SK-N-SH treated with all-trans-retinoic acid at 6 μM for 48 hours (cell line): ENCODE results near the gene ADRB1.

ENCODE experiments used
- ATAC-seq: fragments of 200-7000 bp; cut with Tn5 transposase; 3 replicates; pipeline ENCODE4 v1.9.1; 2020; ENCODE audit warnings: mild to moderate bottlenecking, moderate library complexity
- ARNTL ChIP-seq: fragments of 450-650 bp; formaldehyde crosslinking; IDR thresholded peaks from 2 replicates; pipeline ENCODE4 v1.5.0; 2020; ENCODE audit warnings: low read depth, mild to moderate bottlenecking, moderate library complexity, borderline replicate concordance
- BACH2 ChIP-seq: fragments of 250-450 bp; sonication (Bioruptor Pico); IDR thresholded peaks from 2 replicates; pipeline ENCODE4 v1.9.0; 2021; ENCODE audit warnings: mild to moderate bottlenecking, borderline replicate concordance
- CSDC2 ChIP-seq: fragments of 250-450 bp; sonication (Bioruptor Pico); IDR thresholded peaks from 2 replicates; pipeline ENCODE4 v1.5.0; 2020; ENCODE audit warnings: mild to moderate bottlenecking, moderate library complexity
- CSRNP3 ChIP-seq: fragments of 250-450 bp; sonication (Bioruptor Pico); IDR thresholded peaks from 2 replicates; pipeline ENCODE4 v1.5.1; 2021; ENCODE audit warnings: mild to moderate bottlenecking, moderate library complexity
- ESRRG ChIP-seq: fragments of 250-450 bp; sonication (Bioruptor Pico); IDR thresholded peaks from 2 replicates; pipeline ENCODE4 v1.6.1; 2021; ENCODE audit warnings: mild to moderate bottlenecking
- GLIS3 ChIP-seq: fragments of 250-450 bp; sonication (Bioruptor Pico); IDR thresholded peaks from 2 replicates; pipeline ENCODE4 v1.5.0; 2020; ENCODE audit warnings: mild to moderate bottlenecking, moderate library complexity
- ISL1 ChIP-seq: fragments of 250-450 bp; sonication (Bioruptor Pico); IDR thresholded peaks from 2 replicates; pipeline ENCODE4 v2.1.2; 2022; ENCODE audit warnings: mild to moderate bottlenecking, moderate library complexity
- OSR1 ChIP-seq: fragments of 250-450 bp; sonication (Bioruptor Pico); IDR thresholded peaks from 2 replicates; pipeline ENCODE4 v1.8.0; 2022; ENCODE audit warnings: moderate library complexity, mild to moderate bottlenecking, inconsistent platforms
- PPARA ChIP-seq: fragments of 250-450 bp; sonication (Bioruptor Pico); IDR thresholded peaks from 2 replicates; pipeline ENCODE4 v1.5.0; 2020; ENCODE audit warnings: mild to moderate bottlenecking, borderline replicate concordance
- SNAI2 ChIP-seq: fragments of 250-450 bp; sonication (Bioruptor Pico); IDR thresholded peaks from 2 replicates; pipeline ENCODE4 v1.5.0; 2020; ENCODE audit warnings: mild to moderate bottlenecking, moderate library complexity
- TCF4 ChIP-seq: fragments of 250-450 bp; sonication (Bioruptor Pico); IDR thresholded peaks from 2 replicates; pipeline ENCODE4 v1.8.0; 2021; ENCODE audit warnings: mild to moderate bottlenecking, moderate library complexity, borderline replicate concordance
- TOX ChIP-seq: fragments of 250-450 bp; sonication (Bioruptor Pico); IDR thresholded peaks from 2 replicates; pipeline ENCODE4 v1.8.0; 2021; ENCODE audit warnings: mild to moderate bottlenecking, moderate library complexity, borderline replicate concordance
- TSHZ2 ChIP-seq: fragments of 250-450 bp; sonication (Bioruptor Pico); IDR thresholded peaks from 2 replicates; pipeline ENCODE4 v1.5.0; 2020; ENCODE audit warnings: mild to moderate bottlenecking, moderate library complexity
- ZC3H10 ChIP-seq: fragments of 250-450 bp; sonication (Bioruptor Pico); IDR thresholded peaks from 2 replicates; pipeline ENCODE4 v1.5.1; 2021; ENCODE audit warnings: mild to moderate bottlenecking, moderate library complexity
- ZFP3 ChIP-seq: fragments of 250-450 bp; sonication (Bioruptor Pico); IDR thresholded peaks from 2 replicates; pipeline ENCODE4 v1.5.0; 2020; ENCODE audit warnings: mild to moderate bottlenecking, moderate library complexity
- ZFP30 ChIP-seq: fragments of 450-650 bp; formaldehyde crosslinking; IDR thresholded peaks from 2 replicates; pipeline ENCODE4 v1.5.0; 2022; ENCODE audit warnings: mild to moderate bottlenecking, moderate library complexity
- ZNF565 ChIP-seq: fragments of 450-650 bp; formaldehyde crosslinking; conservative IDR thresholded peaks from 2 replicates; pipeline ENCODE4 v1.5.0; 2020; ENCODE audit warnings: low read depth, mild to moderate bottlenecking, moderate library complexity
- ZNF70 ChIP-seq: fragments of 450-650 bp; formaldehyde crosslinking; IDR thresholded peaks from 2 replicates; pipeline ENCODE4 v1.5.0; 2020; ENCODE audit warnings: mild to moderate bottlenecking, moderate library complexity
- ZNF8 ChIP-seq: fragments of 450-650 bp; formaldehyde crosslinking; IDR thresholded peaks from 2 replicates; pipeline ENCODE4 v1.5.0; 2020; ENCODE audit warnings: mild to moderate bottlenecking, moderate library complexity
- TF ChIP-seq, protein P1 (sequence below): fragments of 250-450 bp; sonication (Bioruptor Pico); IDR thresholded peaks from 2 replicates; pipeline ENCODE4 v1.5.1; 2020; ENCODE audit warnings: low read depth, mild to moderate bottlenecking, moderate library complexity
- TF ChIP-seq, protein P2 (sequence below): fragments of 250-450 bp; sonication (Bioruptor Pico); IDR thresholded peaks from 2 replicates; pipeline ENCODE4 v1.8.0; 2020; ENCODE audit warnings: mild to moderate bottlenecking, moderate library complexity, borderline replicate concordance
- TF ChIP-seq, protein P3 (sequence below): fragments of 250-450 bp; sonication (Bioruptor Pico); IDR thresholded peaks from 2 replicates; pipeline ENCODE4 v1.8.0; 2021; ENCODE audit warnings: low read depth, mild to moderate bottlenecking, moderate library complexity, borderline replicate concordance

ADRB1 gene

GRCh38 chr10:114077347-114077746 lies 33.7 kb downstream of the ADRB1 start:
- ATAC-seq = no peak
- no peak for TF ChIP-seq ISL1 (CRISPR knock-in tag)
- TF ChIP-seq ZNF565 (CRISPR knock-in tag) = no peak
- TF ChIP-seq ZFP3 (CRISPR knock-in tag) = no peak
- TF ChIP-seq SNAI2 = no peak
- TF ChIP-seq TCF4 = no peak
- TF ChIP-seq ZNF8 (CRISPR knock-in tag) = no peak
- no peak for TF ChIP-seq CSDC2 (CRISPR knock-in tag)

DNA sequence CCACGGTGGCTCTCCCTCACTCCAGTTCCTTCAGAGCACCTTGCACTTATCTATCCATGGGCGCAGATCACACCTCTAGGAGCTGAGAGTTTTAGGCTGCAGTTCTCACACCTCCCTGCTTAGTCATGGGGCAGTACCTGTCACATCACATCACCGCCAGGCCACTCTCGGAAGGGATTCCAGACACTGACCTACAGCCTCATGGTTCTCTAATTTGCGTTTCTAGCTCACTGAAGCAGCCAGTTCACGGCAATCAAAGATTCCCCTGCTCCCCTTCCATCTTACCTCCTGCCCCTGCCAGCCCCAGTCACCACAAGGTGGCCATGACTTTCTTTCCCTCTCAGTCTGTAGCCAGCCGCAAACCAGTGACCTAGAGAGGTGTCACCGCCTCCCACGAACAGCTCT lies 34.2 kb downstream of the ADRB1 start:
- ATAC-seq = no peak
- TF ChIP-seq ZC3H10 (CRISPR knock-in tag) (no peak), ISL1 (CRISPR knock-in tag) (no peak), TOX (CRISPR knock-in tag) (no peak), ZNF565 (CRISPR knock-in tag) (no peak), SNAI2 (no peak), ARNTL (CRISPR knock-in tag) (no peak), CSRNP3 (CRISPR knock-in tag) (no peak), ZNF8 (CRISPR knock-in tag) (no peak), BACH2 (CRISPR knock-in tag) (no peak), TSHZ2 (no peak), ZFP30 (CRISPR knock-in tag) (no peak), OSR1 (CRISPR knock-in tag) (no peak), GLIS3 (CRISPR knock-in tag) (no peak), TCF4 (no peak), ZFP3 (CRISPR knock-in tag) (no peak), ESRRG (CRISPR knock-in tag) (no peak), CSDC2 (CRISPR knock-in tag) (no peak)
- TF ChIP-seq, protein P1, sequence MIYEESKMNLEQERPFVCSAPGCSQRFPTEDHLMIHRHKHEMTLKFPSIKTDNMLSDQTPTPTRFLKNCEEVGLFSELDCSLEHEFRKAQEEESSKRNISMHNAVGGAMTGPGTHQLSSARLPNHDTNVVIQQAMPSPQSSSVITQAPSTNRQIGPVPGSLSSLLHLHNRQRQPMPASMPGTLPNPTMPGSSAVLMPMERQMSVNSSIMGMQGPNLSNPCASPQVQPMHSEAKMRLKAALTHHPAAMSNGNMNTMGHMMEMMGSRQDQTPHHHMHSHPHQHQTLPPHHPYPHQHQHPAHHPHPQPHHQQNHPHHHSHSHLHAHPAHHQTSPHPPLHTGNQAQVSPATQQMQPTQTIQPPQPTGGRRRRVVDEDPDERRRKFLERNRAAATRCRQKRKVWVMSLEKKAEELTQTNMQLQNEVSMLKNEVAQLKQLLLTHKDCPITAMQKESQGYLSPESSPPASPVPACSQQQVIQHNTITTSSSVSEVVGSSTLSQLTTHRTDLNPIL = no peak
- TF ChIP-seq, protein P2, sequence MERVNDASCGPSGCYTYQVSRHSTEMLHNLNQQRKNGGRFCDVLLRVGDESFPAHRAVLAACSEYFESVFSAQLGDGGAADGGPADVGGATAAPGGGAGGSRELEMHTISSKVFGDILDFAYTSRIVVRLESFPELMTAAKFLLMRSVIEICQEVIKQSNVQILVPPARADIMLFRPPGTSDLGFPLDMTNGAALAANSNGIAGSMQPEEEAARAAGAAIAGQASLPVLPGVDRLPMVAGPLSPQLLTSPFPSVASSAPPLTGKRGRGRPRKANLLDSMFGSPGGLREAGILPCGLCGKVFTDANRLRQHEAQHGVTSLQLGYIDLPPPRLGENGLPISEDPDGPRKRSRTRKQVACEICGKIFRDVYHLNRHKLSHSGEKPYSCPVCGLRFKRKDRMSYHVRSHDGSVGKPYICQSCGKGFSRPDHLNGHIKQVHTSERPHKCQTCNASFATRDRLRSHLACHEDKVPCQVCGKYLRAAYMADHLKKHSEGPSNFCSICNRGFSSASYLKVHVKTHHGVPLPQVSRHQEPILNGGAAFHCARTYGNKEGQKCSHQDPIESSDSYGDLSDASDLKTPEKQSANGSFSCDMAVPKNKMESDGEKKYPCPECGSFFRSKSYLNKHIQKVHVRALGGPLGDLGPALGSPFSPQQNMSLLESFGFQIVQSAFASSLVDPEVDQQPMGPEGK (CRISPR knock-in tag) = no peak
- TF ChIP-seq, protein P3, sequence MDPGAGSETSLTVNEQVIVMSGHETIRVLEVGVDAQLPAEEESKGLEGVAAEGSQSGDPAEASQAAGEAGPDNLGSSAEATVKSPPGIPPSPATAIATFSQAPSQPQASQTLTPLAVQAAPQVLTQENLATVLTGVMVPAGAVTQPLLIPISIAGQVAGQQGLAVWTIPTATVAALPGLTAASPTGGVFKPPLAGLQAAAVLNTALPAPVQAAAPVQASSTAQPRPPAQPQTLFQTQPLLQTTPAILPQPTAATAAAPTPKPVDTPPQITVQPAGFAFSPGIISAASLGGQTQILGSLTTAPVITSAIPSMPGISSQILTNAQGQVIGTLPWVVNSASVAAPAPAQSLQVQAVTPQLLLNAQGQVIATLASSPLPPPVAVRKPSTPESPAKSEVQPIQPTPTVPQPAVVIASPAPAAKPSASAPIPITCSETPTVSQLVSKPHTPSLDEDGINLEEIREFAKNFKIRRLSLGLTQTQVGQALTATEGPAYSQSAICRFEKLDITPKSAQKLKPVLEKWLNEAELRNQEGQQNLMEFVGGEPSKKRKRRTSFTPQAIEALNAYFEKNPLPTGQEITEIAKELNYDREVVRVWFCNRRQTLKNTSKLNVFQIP = no peak

- ATAC-seq = no peak
- no peak for TF ChIP-seq ESRRG (CRISPR knock-in tag)
- TF ChIP-seq, protein P1 = no peak
- TF ChIP-seq, protein P2 (CRISPR knock-in tag) = no peak
- no peak for TF ChIP-seq TOX (CRISPR knock-in tag)
- TF ChIP-seq OSR1 (CRISPR knock-in tag) = no peak
- TF ChIP-seq ZFP3 (CRISPR knock-in tag) = no peak
- TF ChIP-seq GLIS3 (CRISPR knock-in tag) = no peak
- TF ChIP-seq ARNTL (CRISPR knock-in tag) = no peak
- TF ChIP-seq, protein P3 = no peak
- TF ChIP-seq ZNF70 = no peak
- TF ChIP-seq PPARA = no peak
These were observed 34.7 kb downstream of the ADRB1 start for GRCh38 chr10:114078346-114078745.
